GM21528 (cell line): Measurements from ENCODE around the gene PPP2R5C.
"Not testable (repeated sequence)": the region's sequence is repeated elsewhere in the genome, so short reads cannot be mapped to it uniquely, and the experiment has no call there.

ENCODE experiments used
- ATAC-seq: cut with Tn5 transposase; IDR thresholded peaks from one replicate; pipeline ENCODE4 v1.9.1; 2021; ENCODE audit warnings: mild to moderate bottlenecking, moderate library complexity; ENCODE audit not compliant: unreplicated experiment, low FRiP score

PPP2R5C gene

GRCh38 chr14:101780390-101780789 lies 18.9 kb downstream of the PPP2R5C start:
- no peak for ATAC-seq

GRCh38 chr14:101780887-101781239 lies 19.4 kb downstream of the PPP2R5C start:
- no peak for ATAC-seq

- ATAC-seq = no peak
Measured at GRCh38 chr14:101781240-101782061, 19.9 kb downstream of the PPP2R5C start.

GRCh38 chr14:101783260-101784016 lies 21.9 kb downstream of the PPP2R5C start:
- ATAC-seq = no peak

- ATAC-seq = no peak
Measured at GRCh38 chr14:101784631-101785030, 23.1 kb downstream of the PPP2R5C start.

- no peak for ATAC-seq
Measured at GRCh38 chr14:101788016-101788635, 26.6 kb downstream of the PPP2R5C start.

GRCh38 chr14:101789222-101789621 lies 27.7 kb downstream of the PPP2R5C start:
- ATAC-seq = no peak

- no peak for ATAC-seq
Measured at GRCh38 chr14:101790232-101790631, 28.7 kb downstream of the PPP2R5C start.

GRCh38 chr14:101791919-101792572 lies 30.5 kb downstream of the PPP2R5C start:
- ATAC-seq = no peak

- no peak for ATAC-seq
Measured at GRCh38 chr14:101796016-101796415, 34.5 kb downstream of the PPP2R5C start.

- no peak for ATAC-seq
Measured at GRCh38 chr14:101796479-101796878, 35.0 kb downstream of the PPP2R5C start.

- no peak for ATAC-seq
Measured at GRCh38 chr14:101797856-101798255, 36.3 kb downstream of the PPP2R5C start.

GRCh38 chr14:101804373-101804772 lies 42.9 kb downstream of the PPP2R5C start:
- not testable (repeated sequence) for ATAC-seq

- ATAC-seq = not testable (repeated sequence)
Measured at GRCh38 chr14:101806252-101806651, 44.7 kb downstream of the PPP2R5C start.

GRCh38 chr14:101808020-101808641 lies 46.6 kb downstream of the PPP2R5C start:
- ATAC-seq = no peak

- peak; percentile 2 for ATAC-seq
Measured at GRCh38 chr14:101808894-101809670, 47.6 kb downstream of the PPP2R5C start.

- peak; percentile 83 for ATAC-seq
Measured at GRCh38 chr14:101809671-101810514, 48.4 kb downstream of the PPP2R5C start.

- ATAC-seq = no peak
Measured at GRCh38 chr14:101810897-101811621, 49.5 kb downstream of the PPP2R5C start.
